Measurements from ENCODE around the gene NAALADL2.

GRCh38 chr3:175179055-175179454 lies 319.9 kb downstream of the NAALADL2 start:
- no peak for TF ChIP-seq CTCF (conservative IDR thresholded peaks at IDR 0.05 in 1 of 2, IDR thresholded peaks at IDR 0.05 in 1 of 2; ENCODE audit: low read depth in 1 of 2, low read length in 2 of 2)
- TF ChIP-seq EZH2 (IDR thresholded peaks at IDR 0.05; ENCODE audit: low read length, missing control alignments), result no peak
